ACHN (cell line): ENCODE measurements around the gene SERHL2.
"Not testable (repeated sequence)": the region's sequence is repeated elsewhere in the genome, so short reads cannot be mapped to it uniquely, and the experiment has no call there.

ENCODE experiments used
- DNase-seq: peaks from one replicate; pipeline ENCODE4 v3.0.0-alpha.2; 2015
- in situ Hi-C: cut with HindIII; loops from 2 replicates; pipeline ENCODE4 v1.10.0; 2017; ENCODE audit warnings: low sequenced_read_pairs, low pct_ligation_motif_present, low pct_unique_long_range_greater_than_20kb

Gene SERHL2

GRCh38 chr22:42563943-42564342 lies 10.2 kb downstream of the SERHL2 start:
- DNase-seq, in situ Hi-C loops: not testable (repeated sequence)

- in situ Hi-C loops: no loop called here
- no peak for DNase-seq
Observed at GRCh38 chr22:42564699-42565098, 10.9 kb downstream of the SERHL2 start.

GRCh38 chr22:42565956-42566355 lies 12.2 kb downstream of the SERHL2 start:
- DNase-seq: no peak
- in situ Hi-C loops: no loop called here

GRCh38 chr22:42567950-42568349 lies 14.2 kb downstream of the SERHL2 start:
- DNase-seq, in situ Hi-C loops: not testable (repeated sequence)

- in situ Hi-C loops, DNase-seq: not testable (repeated sequence)
Observed at GRCh38 chr22:42570580-42570979, 16.8 kb downstream of the SERHL2 start.

GRCh38 chr22:42571068-42571467 lies 17.3 kb downstream of the SERHL2 start:
- in situ Hi-C loops, DNase-seq: not testable (repeated sequence)

- in situ Hi-C loops, DNase-seq: not testable (repeated sequence)
Observed at GRCh38 chr22:42574046-42574445, 20.3 kb downstream of the SERHL2 start.

GRCh38 chr22:42574468-42574867 lies 20.7 kb downstream of the SERHL2 start:
- DNase-seq, in situ Hi-C loops: not testable (repeated sequence)

GRCh38 chr22:42575996-42576574 lies 22.3 kb downstream of the SERHL2 start:
- DNase-seq, in situ Hi-C loops: not testable (repeated sequence)

GRCh38 chr22:42577141-42577540 lies 23.4 kb downstream of the SERHL2 start:
- DNase-seq, in situ Hi-C loops: not testable (repeated sequence)

- in situ Hi-C loops: no loop called here
- DNase-seq: no peak
Observed at GRCh38 chr22:42577623-42578240, 24.0 kb downstream of the SERHL2 start.

- DNase-seq, in situ Hi-C loops: not testable (repeated sequence)
Observed at GRCh38 chr22:42580040-42580439, 26.3 kb downstream of the SERHL2 start.

- in situ Hi-C loops, DNase-seq: not testable (repeated sequence)
Observed at GRCh38 chr22:42581194-42581761, 27.5 kb downstream of the SERHL2 start.

- DNase-seq: peak; percentile 66
- in situ Hi-C loops: no loop called here
Observed at GRCh38 chr22:42581762-42582716, 28.3 kb downstream of the SERHL2 start.

GRCh38 chr22:42582987-42583386 lies 29.2 kb downstream of the SERHL2 start:
- in situ Hi-C loops: no loop called here
- no peak for DNase-seq

- in situ Hi-C loops: no loop called here
- no peak for DNase-seq
Observed at GRCh38 chr22:42584364-42584940, 30.7 kb downstream of the SERHL2 start.

GRCh38 chr22:42585096-42585495 lies 31.3 kb downstream of the SERHL2 start:
- in situ Hi-C loops: no loop called here
- DNase-seq: no peak

- DNase-seq: no peak
- in situ Hi-C loops: no loop called here
Observed at GRCh38 chr22:42586381-42586780, 32.6 kb downstream of the SERHL2 start.
